ENCODE measurements around the gene PROX1. TPM values are rescaled to one million over a fixed set of nuclear protein-coding genes. Genes with fewer than 3 reads are reported as not detected.

Gene PROX1
- total RNA-seq, 2 donors from 2014 or later = 13.7 to 27.4 TPM

GRCh38 chr1:214028649-214029406 is 41.1 kb downstream of the PROX1 start:
- WGBS, 2 donors = 63 to 68% methylated on average over 9 of the region's 9 CpGs
- peak overlapping the region in 1 of 4 donors; percentile 64 for H3K27ac ChIP-seq
- no peak for TF ChIP-seq POLR2A (IDR thresholded peaks at IDR 0.05)
- TF ChIP-seq CTCF (IDR thresholded peaks at IDR 0.05) = no peak

GRCh38 chr1:214029796-214030195 is 42.0 kb downstream of the PROX1 start:
- H3K27ac ChIP-seq = no peak overlapping the region
- H3K4me1 ChIP-seq = peaks cover 42% of the 10 kb centered on the region
- ATAC-seq = no peak
- no peak for DNase-seq
- H3K4me3 ChIP-seq = no peak overlapping the region
- intact Hi-C loops (cut with DNase I) = no loop called here
- WGBS, 2 donors = 78 to 82% methylated on average over 6 of the region's 6 CpGs
- H3K36me3 ChIP-seq (replicated peaks in 1 of 2; ENCODE audit: insufficient read depth in 1 of 2, low read depth in 2 of 2) = no peaks in the 10 kb centered on the region
- no peaks in the 10 kb centered on the region for H3K27me3 ChIP-seq
- H3K9me3 ChIP-seq = no peaks in the 10 kb centered on the region
- TF ChIP-seq CTCF (IDR thresholded peaks at IDR 0.05) = no peak
- no peak for TF ChIP-seq POLR2A (IDR thresholded peaks at IDR 0.05)

More at GRCh38 chr1:214028649-214029406, 41.1 kb downstream of the PROX1 start:
- ATAC-seq (no peak), DNase-seq (no peak)
- Histone ChIP-seq H3K9me3 (no peaks in the 10 kb centered on the region), H3K4me1 (peaks cover 48% of the 10 kb centered on the region), H3K36me3 (replicated peaks in 1 of 2; ENCODE audit: insufficient read depth in 1 of 2, low read depth in 2 of 2) (no peaks in the 10 kb centered on the region), H3K4me3 (no peak overlapping the region), H3K27me3 (no peaks in the 10 kb centered on the region)
- intact Hi-C loops (cut with DNase I) = no loop called here

- intact Hi-C loops (cut with DNase I) = no loop called here
- no peak for DNase-seq
Measured at GRCh38 chr1:214031267-214031650, 43.5 kb downstream of the PROX1 start.

GRCh38 chr1:214037468-214037867 is 49.7 kb downstream of the PROX1 start:
- no peak overlapping the region for H3K4me3 ChIP-seq
- intact Hi-C loops (cut with DNase I) = no loop called here
- no peaks in the 10 kb centered on the region for H3K27me3 ChIP-seq
- H3K27ac ChIP-seq = no peak overlapping the region
- no peaks in the 10 kb centered on the region for H3K36me3 ChIP-seq (replicated peaks in 1 of 2; ENCODE audit: insufficient read depth in 1 of 2, low read depth in 2 of 2)
- DNase-seq (no peak), ATAC-seq (no peak)
- WGBS, 2 donors = 77 to 90% methylated on average over 8 of the region's 8 CpGs
- no peaks in the 10 kb centered on the region for H3K9me3 ChIP-seq
- TF ChIP-seq CTCF (IDR thresholded peaks at IDR 0.05) = no peak
- TF ChIP-seq POLR2A (IDR thresholded peaks at IDR 0.05) = no peak
- peaks cover 9% of the 10 kb centered on the region for H3K4me1 ChIP-seq

More at GRCh38 chr1:214031267-214031650, 43.5 kb downstream of the PROX1 start:
- Histone ChIP-seq H3K4me1 (peaks cover 34% of the 10 kb centered on the region), H3K4me3 (no peak overlapping the region), H3K9me3 (no peaks in the 10 kb centered on the region), H3K36me3 (replicated peaks in 1 of 2; ENCODE audit: insufficient read depth in 1 of 2, low read depth in 2 of 2) (no peaks in the 10 kb centered on the region), H3K27me3 (no peaks in the 10 kb centered on the region), H3K27ac (no peak overlapping the region)
- WGBS, 2 donors = 76 to 86% methylated on average over 5 of the region's 5 CpGs
- no peak for ATAC-seq
- TF ChIP-seq POLR2A (IDR thresholded peaks at IDR 0.05) (no peak), CTCF (IDR thresholded peaks at IDR 0.05) (no peak)

Measured in body of pancreas (tissue), 4 donors.